C4-2B (cell line): ENCODE measurements around the gene VPS13D.

Experiments used
- CTCF ChIP-seq: fragments of 450-650 bp; conservative IDR thresholded peaks from 2 replicates; pipeline ENCODE4 v1.5.1; 2017; ENCODE audit warnings: mild to moderate bottlenecking
- ZFX ChIP-seq: fragments of 450-650 bp; IDR thresholded peaks from 2 replicates; pipeline ENCODE4 v1.6.1; 2017

- TF ChIP-seq CTCF (no peak), ZFX (no peak)
These were observed 55.8 kb downstream of the VPS13D start for GRCh38 chr1:12285496-12286143.
